Spleen (tissue), 11 donors: Measurements from ENCODE around the gene STARD9. TPM values are rescaled to one million over a fixed set of nuclear protein-coding genes. Genes with fewer than 3 reads are reported as not detected.

Source experiments
- DNase-seq: peaks from one replicate; pipeline ENCODE4 v3.0.0-alpha.2; 2020
- H3K27ac ChIP-seq, 8 donors: fragments of 200-600 bp; sonication (generic) in 7 of 8; 1 replicate in 4 of 8; 2 replicates in 4 of 8; pipeline versions ENCODE4 v1.5.0 to v1.8.0; 2016 to 2021; ENCODE audit warnings: inconsistent platforms in 4 of 8, mild to moderate bottlenecking in 4 of 8, moderate library complexity in 1 of 8
- H3K27me3 ChIP-seq, 7 donors: fragments of 200-600 bp; sonication (generic) in 6 of 7; replicated peaks in 1 of 7; 1 replicate in 4 of 7; 2 replicates in 3 of 7; pipeline versions ENCODE4 v1.5.0 to v1.8.0; 2016 to 2021; ENCODE audit warnings: inconsistent platforms in 3 of 7, mild to moderate bottlenecking in 1 of 7
- H3K36me3 ChIP-seq, 6 donors: fragments of 200-600 bp; sonication (generic) in 5 of 6; 1 replicate in 4 of 6; 2 replicates in 2 of 6; pipeline versions ENCODE4 v1.5.0 to v1.8.0; 2016 to 2021; ENCODE audit warnings: inconsistent platforms in 2 of 6
- H3K4me1 ChIP-seq, 6 donors: fragments of 200-600 bp; sonication (generic) in 5 of 6; 1 replicate in 3 of 6; 2 replicates in 3 of 6; pipeline versions ENCODE4 v1.5.0 to v1.8.0; 2016 to 2021; ENCODE audit warnings: inconsistent platforms in 3 of 6
- H3K4me3 ChIP-seq, 8 donors: fragments of 200-600 bp; sonication (generic) in 7 of 8; 1 replicate in 4 of 8; 2 replicates in 4 of 8; pipeline versions ENCODE4 v1.5.0 to v1.8.0; 2016 to 2021; ENCODE audit warnings: inconsistent platforms in 4 of 8, mild to moderate bottlenecking in 4 of 8, moderate library complexity in 2 of 8
- H3K9me3 ChIP-seq, 8 donors: fragments of 200-600 bp; sonication (generic) in 7 of 8; 1 replicate in 4 of 8; 2 replicates in 4 of 8; pipeline versions ENCODE4 v1.5.0 to v1.8.0; 2016 to 2021; ENCODE audit warnings: inconsistent platforms in 4 of 8
- POLR2A ChIP-seq, 3 donors: fragments of 450-650 bp; IDR thresholded peaks; one replicate each; pipeline ENCODE4 v1.5.1; 2017; ENCODE audit warnings: antibody characterized with exemption in 3 of 3, mild to moderate bottlenecking in 1 of 3
- POLR2AphosphoS5 ChIP-seq, 3 donors: sonication (generic); formaldehyde crosslinking; IDR thresholded peaks; one replicate each; pipeline ENCODE4 v1.5.1; 2017; ENCODE audit warnings: antibody characterized with exemption in 3 of 3
- WGBS, 5 donors: extraction: QIAGEN DNeasy Blood & Tissue Kit in 3 of 5; methylation state at CpG; one replicate each; pipeline versions ENCODE4 v1.1.5 to v1.1.7; 2013 to 2018; 5-methylcytosine and 5-hydroxymethylcytosine counted together
- intact Hi-C: fragments of 100-400 bp; cut with DNase I; formaldehyde crosslinking; loops from one replicate; pipeline ENCODE4 v1.15.0; 2023; ENCODE audit warnings: low total_unique reads
- polyA plus RNA-seq, 3 donors: library from polyadenylated mRNA; stranded (reverse); fragments of 200-250 nt; gene quantifications; one replicate each; pipeline ENCODE4 v1.2.1, GENCODE V29; 2013
- total RNA-seq, 7 donors: library from RNA; depleted of rRNA in 3 of 7; stranded (reverse); fragments of >200 nt in 3 of 7; fragmentation: NEBNext Ultra II Directional in 4 of 7; extraction: Animal tissue kit (Norgen Biotek cat#: 25700) in 4 of 7; gene quantifications; one replicate each; pipeline versions ENCODE4 v1.1.0 to v1.2.1, GENCODE V29; 2016 to 2021
- TF ChIP-seq, protein P1 (sequence below), 11 experiments: fragments of 200-600 bp in 7 of 11; fragments of 450-650 bp in 4 of 11; sonication (generic) in 4 of 11; IDR thresholded peaks in 8 of 11; conservative IDR thresholded peaks in 3 of 11; 1 replicate in 7 of 11; 2 replicates in 4 of 11; pipeline versions ENCODE4 v1.4.0 to v1.8.0; 2016 to 2021; ENCODE audit warnings: antibody characterized with exemption in 11 of 11, inconsistent platforms in 4 of 11, mild to moderate bottlenecking in 1 of 11
- donor health status: healthy with polysubstance abuse.
- donor health status: DM: no; HTN: no; CAD: no; lungs with moderate emphysema.
- donor health status: DM: no; HTN: no; CAD: no.
- donor health status: Bipolar disorder and iron deficiency.
- donor health status: healthy.
- donor health status: DM: no; HTN: no; CAD: no.
- donor health status: DM: yes; HTN: yes; CAD: no.

Gene STARD9
- total and polyA plus RNA-seq, 10 donors = 0.97 to 30.8 (median 21.6) TPM

DNA sequence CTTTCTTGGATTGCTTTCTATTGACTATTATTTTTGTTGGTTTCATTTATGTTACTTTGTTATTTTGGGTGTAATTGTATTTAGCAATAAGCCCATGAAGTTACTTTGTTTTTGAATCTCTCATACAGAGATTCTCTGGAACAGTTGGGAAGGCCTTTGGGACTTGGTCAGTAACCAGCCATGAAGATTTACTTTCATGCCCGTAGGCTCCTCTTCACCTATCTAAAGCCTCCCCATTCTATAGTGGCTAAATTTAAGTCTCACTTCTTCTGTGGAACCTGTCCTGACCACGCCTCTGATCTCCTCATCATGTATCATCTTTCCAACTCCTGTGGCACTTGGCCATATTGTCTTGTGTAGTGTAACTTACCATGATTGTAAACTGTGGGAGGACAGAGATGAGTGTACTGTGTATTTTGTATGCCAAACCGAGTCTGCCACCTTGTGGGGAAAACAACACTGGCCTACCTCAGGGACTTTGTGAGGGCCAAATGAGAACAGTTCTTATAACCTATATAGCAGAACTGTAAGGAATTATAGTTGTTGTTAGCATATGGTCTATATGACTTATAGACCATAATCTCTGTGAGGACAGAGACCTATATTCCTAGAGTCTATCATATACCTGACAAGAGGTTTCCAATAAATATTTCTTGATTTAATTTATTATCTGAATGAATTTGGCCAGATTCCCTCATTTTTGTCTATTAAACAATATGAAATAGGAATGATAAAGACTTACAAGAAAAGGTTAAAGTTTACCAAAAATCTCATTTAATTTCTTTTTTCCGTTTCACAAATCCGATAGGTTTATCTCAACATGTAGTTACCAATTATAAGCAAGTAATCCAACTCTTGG is 75.0 kb downstream of the STARD9 start:
- 57 to 66% (median 63%) methylated on average over 5 of the region's 5 CpGs for WGBS, 5 donors
- Histone ChIP-seq H3K27ac (no peak overlapping the region), H3K4me1 (peaks cover 0 to 11% (median 1%) of the 10 kb centered on the region in 6 donors), H3K27me3 (no peaks in the 10 kb centered on the region), H3K9me3 (no peaks in the 10 kb centered on the region), H3K36me3 (peaks cover 0 to 11% (median 4%) of the 10 kb centered on the region in 6 donors), H3K4me3 (no peak overlapping the region)
- intact Hi-C loops = no loop called here
- peak in 1 of 3 donors; percentile 41 for TF ChIP-seq POLR2AphosphoS5 (IDR thresholded peaks at IDR 0.05)
- no peak for TF ChIP-seq POLR2A (IDR thresholded peaks at IDR 0.05)
- TF ChIP-seq, protein P1, sequence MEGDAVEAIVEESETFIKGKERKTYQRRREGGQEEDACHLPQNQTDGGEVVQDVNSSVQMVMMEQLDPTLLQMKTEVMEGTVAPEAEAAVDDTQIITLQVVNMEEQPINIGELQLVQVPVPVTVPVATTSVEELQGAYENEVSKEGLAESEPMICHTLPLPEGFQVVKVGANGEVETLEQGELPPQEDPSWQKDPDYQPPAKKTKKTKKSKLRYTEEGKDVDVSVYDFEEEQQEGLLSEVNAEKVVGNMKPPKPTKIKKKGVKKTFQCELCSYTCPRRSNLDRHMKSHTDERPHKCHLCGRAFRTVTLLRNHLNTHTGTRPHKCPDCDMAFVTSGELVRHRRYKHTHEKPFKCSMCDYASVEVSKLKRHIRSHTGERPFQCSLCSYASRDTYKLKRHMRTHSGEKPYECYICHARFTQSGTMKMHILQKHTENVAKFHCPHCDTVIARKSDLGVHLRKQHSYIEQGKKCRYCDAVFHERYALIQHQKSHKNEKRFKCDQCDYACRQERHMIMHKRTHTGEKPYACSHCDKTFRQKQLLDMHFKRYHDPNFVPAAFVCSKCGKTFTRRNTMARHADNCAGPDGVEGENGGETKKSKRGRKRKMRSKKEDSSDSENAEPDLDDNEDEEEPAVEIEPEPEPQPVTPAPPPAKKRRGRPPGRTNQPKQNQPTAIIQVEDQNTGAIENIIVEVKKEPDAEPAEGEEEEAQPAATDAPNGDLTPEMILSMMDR (IDR thresholded peaks at IDR 0.05 in 8 of 11, conservative IDR thresholded peaks at IDR 0.05 in 3 of 11) = peak; percentile 47 to 82 (median 74)
- no peak for DNase-seq

DNA sequence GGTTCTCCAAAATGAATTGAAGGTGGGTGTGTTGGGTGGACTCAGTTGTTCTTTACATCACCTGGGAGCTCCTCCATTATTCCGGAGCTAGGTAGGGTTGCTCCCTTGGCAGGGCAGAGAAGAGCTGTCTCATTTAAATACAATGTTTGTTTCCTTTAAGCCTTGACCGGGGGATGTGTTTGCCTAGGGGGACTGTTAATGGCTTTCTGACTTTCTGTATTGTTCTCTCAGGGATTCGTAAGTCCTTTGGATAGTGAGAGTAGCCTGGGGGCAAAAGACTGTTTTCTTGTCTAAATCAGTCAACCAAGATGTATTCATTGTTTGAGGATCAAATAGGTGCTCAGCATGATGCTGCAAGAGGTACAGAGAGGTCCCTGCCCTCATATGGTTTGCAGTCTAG is 90.4 kb downstream of the STARD9 start:
- H3K36me3 ChIP-seq = peaks cover 0 to 59% (median 11%) of the 10 kb centered on the region in 6 donors

DNA sequence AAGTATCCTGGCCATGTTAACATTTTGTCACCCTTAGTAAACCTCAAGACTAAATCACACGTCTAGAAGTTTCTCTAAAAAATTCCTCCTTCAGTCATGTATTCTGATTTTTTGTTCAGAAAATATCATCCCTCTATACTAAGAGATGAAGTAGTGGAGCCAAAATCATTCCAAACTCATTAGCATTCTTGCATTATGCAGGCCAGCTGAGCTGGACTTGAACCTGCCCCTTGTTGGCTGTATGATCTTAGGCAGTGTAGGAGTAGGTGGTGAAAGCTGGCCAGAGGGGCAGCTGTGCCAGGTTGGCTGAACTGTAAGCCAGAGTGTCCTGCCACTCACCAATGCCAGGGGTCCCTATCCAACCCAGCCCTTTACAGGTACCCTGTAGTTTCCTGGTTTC is 92.4 kb downstream of the STARD9 start:
- TF ChIP-seq POLR2AphosphoS5 (IDR thresholded peaks at IDR 0.05) (no peak), POLR2A (IDR thresholded peaks at IDR 0.05) (no peak)
- TF ChIP-seq, protein P1 (IDR thresholded peaks at IDR 0.05 in 8 of 11, conservative IDR thresholded peaks at IDR 0.05 in 3 of 11) = no peak
- Histone ChIP-seq H3K27me3 (no peaks in the 10 kb centered on the region), H3K36me3 (peaks cover 0 to 72% (median 9%) of the 10 kb centered on the region in 6 donors), H3K27ac (no peak overlapping the region), H3K4me1 (no peaks in the 10 kb centered on the region), H3K4me3 (no peak overlapping the region), H3K9me3 (no peaks in the 10 kb centered on the region)
- intact Hi-C loops = no loop called here
- DNase-seq = no peak
- 91 to 100% (median 97%) methylated on average over 1 of the region's 1 CpG for WGBS, 5 donors

More for the DNA sequence above, 90.4 kb downstream of the STARD9 start:
- no peaks in the 10 kb centered on the region for H3K9me3 ChIP-seq
- no peak overlapping the region for H3K4me3 ChIP-seq
- TF ChIP-seq POLR2A (IDR thresholded peaks at IDR 0.05) (no peak), POLR2AphosphoS5 (IDR thresholded peaks at IDR 0.05) (no peak)
- TF ChIP-seq, protein P1 (IDR thresholded peaks at IDR 0.05 in 8 of 11, conservative IDR thresholded peaks at IDR 0.05 in 3 of 11) = no peak
- H3K27ac ChIP-seq = no peak overlapping the region
- 77 to 90% (median 86%) methylated on average over 3 of the region's 3 CpGs for WGBS, 5 donors
- no peak for DNase-seq
- no peaks in the 10 kb centered on the region for H3K27me3 ChIP-seq
- no peaks in the 10 kb centered on the region for H3K4me1 ChIP-seq
- intact Hi-C loops = no loop called here

DNA sequence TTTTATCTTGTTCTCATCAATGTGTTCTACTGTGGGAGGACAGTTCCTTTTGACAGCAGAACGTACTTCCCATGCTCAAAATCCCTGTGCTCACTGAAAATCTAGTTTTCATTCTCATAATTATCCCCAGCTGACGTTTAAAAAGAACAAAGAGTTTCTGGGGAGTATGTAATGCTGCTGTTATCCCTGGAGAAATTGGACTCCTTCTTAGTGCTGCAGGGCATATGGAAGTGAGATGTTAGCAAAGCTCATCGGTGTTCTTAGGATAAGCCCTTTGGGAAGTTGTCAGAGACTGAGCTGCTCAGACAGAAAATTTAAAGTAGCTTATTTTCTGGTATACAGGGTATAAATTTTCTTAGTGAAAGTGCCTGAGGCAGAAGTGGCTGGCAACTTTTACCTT is 95.0 kb downstream of the STARD9 start:
- intact Hi-C loops = no loop called here
- DNase-seq = no peak
- H3K4me3 ChIP-seq = no peak overlapping the region
- H3K27ac ChIP-seq = no peak overlapping the region
- no peaks in the 10 kb centered on the region for H3K4me1 ChIP-seq
- no peaks in the 10 kb centered on the region for H3K9me3 ChIP-seq
- peaks cover 0 to 70% (median 10%) of the 10 kb centered on the region in 6 donors for H3K36me3 ChIP-seq
- no peaks in the 10 kb centered on the region for H3K27me3 ChIP-seq
- TF ChIP-seq, protein P1 (IDR thresholded peaks at IDR 0.05 in 8 of 11, conservative IDR thresholded peaks at IDR 0.05 in 3 of 11) = no peak
- TF ChIP-seq POLR2A (IDR thresholded peaks at IDR 0.05) = no peak
- TF ChIP-seq POLR2AphosphoS5 (IDR thresholded peaks at IDR 0.05) = no peak
- 92 to 97% (median 95%) methylated on average over 3 of the region's 3 CpGs for WGBS, 5 donors
